Measurements from ENCODE around the gene GTSE1.

GTSE1 gene

GRCh38 chr22:46372686-46373085 is 76.0 kb downstream of the GTSE1 start:
- H3K9me3 ChIP-seq (ENCODE audit: control insufficient read depth, low read length), result no peaks in the 10 kb centered on the region
- no peak overlapping the region for H3K4me3 ChIP-seq (ENCODE audit: low read depth, low read length)
- no peaks in the 10 kb centered on the region for H3K4me1 ChIP-seq
- no peak overlapping the region for H3K9ac ChIP-seq
- H3K27ac ChIP-seq, result no peak overlapping the region
- H3K27me3 ChIP-seq (ENCODE audit: control insufficient read depth, insufficient read depth, low read length), result no peaks in the 10 kb centered on the region
- no peaks in the 10 kb centered on the region for H3K79me2 ChIP-seq
- TF ChIP-seq CTCF (IDR thresholded peaks at IDR 0.05), result no peak
- H3K4me2 ChIP-seq (ENCODE audit: low read length), result no peak overlapping the region
- no peak overlapping the region for H2AFZ ChIP-seq
- no peaks in the 10 kb centered on the region for H3K36me3 ChIP-seq (ENCODE audit: control insufficient read depth, insufficient read depth, low read length)

GRCh38 chr22:46373159-46373558 is 76.5 kb downstream of the GTSE1 start:
- no peak overlapping the region for H3K27ac ChIP-seq
- H3K36me3 ChIP-seq (ENCODE audit: control insufficient read depth, insufficient read depth, low read length), result no peaks in the 10 kb centered on the region
- no peaks in the 10 kb centered on the region for H3K9me3 ChIP-seq (ENCODE audit: control insufficient read depth, low read length)
- TF ChIP-seq CTCF (IDR thresholded peaks at IDR 0.05), result no peak
- H3K27me3 ChIP-seq (ENCODE audit: control insufficient read depth, insufficient read depth, low read length), result no peaks in the 10 kb centered on the region
- no peak overlapping the region for H3K4me3 ChIP-seq (ENCODE audit: low read depth, low read length)
- H3K4me2 ChIP-seq (ENCODE audit: low read length), result no peak overlapping the region
- H3K79me2 ChIP-seq, result no peaks in the 10 kb centered on the region
- H3K4me1 ChIP-seq, result no peaks in the 10 kb centered on the region
- no peak overlapping the region for H2AFZ ChIP-seq
- no peak overlapping the region for H3K9ac ChIP-seq

- H3K9ac ChIP-seq, result no peak overlapping the region
- no peak overlapping the region for H3K4me3 ChIP-seq (ENCODE audit: low read depth, low read length)
- no peak for TF ChIP-seq CTCF (IDR thresholded peaks at IDR 0.05)
- no peak overlapping the region for H3K4me2 ChIP-seq (ENCODE audit: low read length)
- H3K36me3 ChIP-seq (ENCODE audit: control insufficient read depth, insufficient read depth, low read length), result no peaks in the 10 kb centered on the region
- no peaks in the 10 kb centered on the region for H3K9me3 ChIP-seq (ENCODE audit: control insufficient read depth, low read length)
- H3K27me3 ChIP-seq (ENCODE audit: control insufficient read depth, insufficient read depth, low read length), result no peaks in the 10 kb centered on the region
- H3K27ac ChIP-seq, result no peak overlapping the region
- H3K4me1 ChIP-seq, result no peaks in the 10 kb centered on the region
- H3K79me2 ChIP-seq, result no peaks in the 10 kb centered on the region
- no peak overlapping the region for H2AFZ ChIP-seq
Measured at GRCh38 chr22:46373921-46374662, 77.4 kb downstream of the GTSE1 start.

- no peak for TF ChIP-seq CTCF (IDR thresholded peaks at IDR 0.05)
- Histone ChIP-seq H2AFZ (no peak overlapping the region), H3K4me1 (no peaks in the 10 kb centered on the region), H3K36me3 (ENCODE audit: control insufficient read depth, insufficient read depth, low read length) (no peaks in the 10 kb centered on the region), H3K27me3 (ENCODE audit: control insufficient read depth, insufficient read depth, low read length) (no peaks in the 10 kb centered on the region), H3K4me2 (ENCODE audit: low read length) (no peak overlapping the region), H3K9ac (no peak overlapping the region), H3K9me3 (ENCODE audit: control insufficient read depth, low read length) (no peaks in the 10 kb centered on the region), H3K4me3 (ENCODE audit: low read depth, low read length) (no peak overlapping the region), H3K27ac (no peak overlapping the region), H3K79me2 (no peaks in the 10 kb centered on the region)
Measured at GRCh38 chr22:46374663-46375474, 78.2 kb downstream of the GTSE1 start.

All from parathyroid adenoma (tissue), 2 donors.